ENCODE results near the gene BEND3.

- TF ChIP-seq CTCF (IDR thresholded peaks at IDR 0.05) (no peak), POLR2A (IDR thresholded peaks at IDR 0.05) (no peak), EP300 (IDR thresholded peaks at IDR 0.05) (no peak)
Observed at GRCh38 chr6:107144014-107144413, 28.7 kb upstream of the BEND3 start.
